ENCODE measurements around the gene NUMB.
"Not testable (repeated sequence)": the region's sequence is repeated elsewhere in the genome, so short reads cannot be mapped to it uniquely, and the experiment has no call there.

Gene NUMB

DNA sequence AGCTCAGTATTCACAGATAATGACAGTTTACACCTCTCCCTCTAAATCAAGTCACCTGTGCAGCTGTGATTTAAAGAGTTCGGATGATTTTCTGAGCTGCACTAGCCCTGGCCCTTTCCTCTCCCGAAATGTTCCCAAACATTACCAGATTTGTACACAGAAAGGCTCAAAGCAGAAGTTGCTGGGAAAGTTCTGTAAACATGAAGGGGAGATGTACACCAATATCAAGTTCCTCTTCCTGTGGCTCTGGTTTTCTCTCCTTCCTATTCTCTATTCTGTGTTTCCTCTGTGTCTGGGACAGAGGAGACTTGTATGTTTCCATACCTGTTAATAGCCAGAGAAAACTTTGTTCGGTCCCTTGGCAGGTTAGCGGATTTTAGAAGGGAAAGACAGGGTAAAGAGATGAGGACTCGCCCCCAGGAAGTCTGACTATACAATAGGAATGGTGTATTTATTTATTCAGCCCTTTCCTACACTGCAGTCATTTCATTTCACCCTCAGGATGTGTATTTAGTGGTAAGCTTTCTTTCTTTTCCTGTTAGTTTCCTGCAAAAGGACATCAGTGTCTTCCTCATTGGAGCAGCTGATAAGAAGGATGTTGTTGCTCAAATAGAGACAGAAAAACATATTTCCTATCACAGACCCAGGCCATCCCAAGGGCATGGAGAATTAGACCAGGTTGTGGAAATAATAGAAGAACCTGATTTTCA lies 7.6 kb upstream of the NUMB start:
- no peak for DNase-seq (ENCODE audit: low spot score)

DNA sequence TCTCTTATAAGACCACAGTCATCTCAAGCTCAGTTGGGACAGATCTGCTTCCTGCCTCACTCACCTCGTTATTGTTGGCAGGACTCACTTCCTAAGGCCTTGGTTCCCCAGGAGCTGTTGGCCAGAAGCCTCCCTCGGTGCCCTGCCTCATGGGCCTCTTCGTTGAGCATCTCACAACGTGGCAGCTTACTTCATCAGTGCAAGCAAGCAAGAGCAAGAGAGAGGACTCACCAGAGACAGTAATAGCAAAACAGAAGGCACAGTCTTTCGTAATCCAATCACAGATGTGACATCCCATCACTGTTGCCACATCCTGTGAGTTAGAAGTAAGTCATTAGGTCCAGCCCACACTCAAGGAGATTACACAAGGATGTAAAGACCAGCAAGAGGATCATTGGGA lies 5.1 kb upstream of the NUMB start:
- peak; percentile 79 for DNase-seq (ENCODE audit: low spot score)

DNA sequence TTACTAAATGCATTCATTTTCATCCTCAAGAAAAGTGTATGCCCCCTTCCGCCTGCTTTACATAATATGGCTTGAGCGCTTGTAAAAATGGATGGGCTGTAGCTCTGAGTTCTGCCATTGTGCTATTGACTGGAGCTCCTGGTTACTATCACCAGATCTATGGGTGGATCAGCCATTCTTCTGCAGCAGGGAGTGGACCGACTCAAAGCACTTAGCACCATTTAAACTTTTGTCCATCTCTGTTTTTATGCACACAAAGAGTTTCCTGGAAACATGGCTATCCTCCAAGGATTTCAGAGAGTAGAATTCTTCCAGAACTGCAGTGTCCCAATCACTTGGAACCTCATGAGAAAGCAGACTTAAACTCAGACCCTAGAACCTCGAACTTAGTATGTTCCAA lies 4.5 kb upstream of the NUMB start:
- DNase-seq (ENCODE audit: low spot score): peak; percentile 24

DNA sequence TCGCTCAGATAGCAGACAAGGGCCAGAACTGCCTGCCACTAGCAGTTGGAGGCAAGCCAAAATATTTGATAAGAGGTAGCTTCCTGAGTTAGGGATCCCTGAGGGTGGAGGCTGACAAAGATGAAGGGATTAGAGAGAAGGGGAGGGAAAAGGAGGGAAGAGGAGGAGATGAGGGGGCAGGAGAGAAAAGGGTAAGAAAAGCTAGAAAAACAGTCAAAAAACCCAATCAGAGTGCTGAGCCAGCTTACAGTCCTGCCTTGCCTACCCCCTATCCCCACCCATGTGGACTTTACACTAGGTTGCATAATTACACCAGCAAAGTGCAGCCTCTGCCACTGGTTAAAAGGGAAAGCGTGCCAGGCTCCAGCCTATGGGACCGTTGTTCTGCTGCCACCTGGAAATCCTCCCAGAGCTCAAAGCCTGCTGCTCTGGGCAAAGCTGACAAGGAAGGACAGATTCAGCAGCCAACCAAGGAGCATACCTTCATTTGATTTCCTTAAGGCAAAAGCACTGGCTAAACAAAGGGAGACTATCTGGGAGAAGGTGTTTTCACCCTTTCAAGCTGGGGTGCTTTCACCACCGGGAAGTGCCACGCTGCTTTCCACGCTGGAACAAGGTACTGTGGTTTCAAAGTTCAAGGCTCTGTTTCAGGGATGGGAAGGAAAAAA lies 3.8 kb upstream of the NUMB start:
- DNase-seq (ENCODE audit: low spot score): no peak

DNA sequence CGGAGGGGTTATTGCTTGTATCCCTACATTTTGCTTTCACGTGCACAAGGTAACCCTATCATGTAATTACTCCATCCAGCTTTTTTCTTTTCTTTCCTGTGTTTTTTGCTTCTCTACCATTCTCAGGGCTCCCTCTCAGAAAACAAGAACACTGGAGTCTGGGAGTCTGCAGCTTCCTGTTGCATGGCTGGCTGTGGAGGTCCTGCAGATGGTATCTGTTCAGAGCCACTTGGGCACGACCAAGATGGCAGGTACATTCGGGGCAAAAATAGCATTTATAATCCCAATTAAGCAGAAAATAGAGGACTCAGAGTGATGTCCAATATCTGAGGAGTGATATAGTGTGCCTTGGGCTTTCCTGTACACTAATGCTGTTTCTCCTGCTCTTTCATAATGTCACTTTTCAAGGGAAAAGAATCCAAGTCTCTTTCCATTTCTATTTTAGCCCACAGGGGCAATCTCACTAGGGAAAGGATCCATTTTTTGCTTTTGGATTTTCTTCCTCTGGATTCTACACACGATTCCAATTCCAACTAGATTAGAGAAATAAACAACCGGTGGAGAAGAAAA lies 3.2 kb upstream of the NUMB start:
- no peak for DNase-seq (ENCODE audit: low spot score)

DNA sequence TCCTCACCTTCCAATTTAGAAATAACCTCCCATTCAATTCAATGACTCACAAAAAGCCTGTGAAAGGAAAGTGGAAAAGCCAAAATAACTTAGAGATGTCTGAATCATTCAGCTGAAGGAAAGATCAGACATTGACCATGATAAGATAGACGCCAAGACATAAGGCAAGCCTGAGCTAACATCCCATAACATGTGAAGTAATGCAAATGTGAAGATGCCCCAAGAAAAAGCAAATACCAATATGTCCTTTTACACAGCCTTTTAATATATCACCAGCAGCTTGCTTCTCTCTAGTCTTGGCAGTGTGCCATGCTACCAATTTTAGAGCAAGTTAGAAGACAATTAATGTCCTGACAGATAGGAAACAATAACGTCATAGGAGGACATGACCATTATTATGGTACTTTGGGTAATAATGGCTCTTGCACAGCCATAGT lies 2.4 kb upstream of the NUMB start:
- DNase-seq (ENCODE audit: low spot score): peak; percentile 19

DNA sequence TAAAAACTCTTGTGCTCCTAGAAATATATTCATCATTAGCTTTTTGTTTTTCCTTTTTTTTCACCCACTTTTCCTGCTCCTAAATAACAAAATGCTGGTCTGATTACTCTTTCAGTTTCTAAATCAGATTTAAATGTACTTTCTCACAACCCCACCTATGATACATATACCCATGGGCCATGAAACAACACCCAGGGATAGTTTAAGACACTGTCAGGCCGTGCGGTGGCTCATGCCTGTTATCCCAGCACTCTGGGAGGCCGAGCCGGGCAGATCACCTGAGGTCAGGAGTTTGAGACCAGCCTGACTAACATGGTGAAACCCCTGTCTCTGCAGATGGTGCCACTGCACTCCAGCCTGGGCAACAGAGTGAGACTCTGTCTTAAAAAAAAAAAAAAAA lies 1.6 kb upstream of the NUMB start:
- DNase-seq (ENCODE audit: low spot score): no peak

DNA sequence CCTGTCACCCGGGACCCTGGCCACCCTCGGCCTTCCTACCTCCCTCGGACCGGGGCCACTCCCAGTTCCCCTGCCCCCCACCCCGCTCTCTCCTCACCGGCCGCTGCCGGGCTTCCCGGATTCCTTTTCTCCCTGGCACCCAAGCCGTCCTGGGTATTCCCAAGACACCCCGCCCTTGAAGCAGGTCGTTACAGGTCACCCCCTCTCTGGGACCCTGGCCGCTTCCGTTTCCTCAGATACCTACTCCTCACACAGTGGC lies 493 bp downstream of the NUMB start:
- peak; percentile 37 for DNase-seq (ENCODE audit: low spot score)

DNA sequence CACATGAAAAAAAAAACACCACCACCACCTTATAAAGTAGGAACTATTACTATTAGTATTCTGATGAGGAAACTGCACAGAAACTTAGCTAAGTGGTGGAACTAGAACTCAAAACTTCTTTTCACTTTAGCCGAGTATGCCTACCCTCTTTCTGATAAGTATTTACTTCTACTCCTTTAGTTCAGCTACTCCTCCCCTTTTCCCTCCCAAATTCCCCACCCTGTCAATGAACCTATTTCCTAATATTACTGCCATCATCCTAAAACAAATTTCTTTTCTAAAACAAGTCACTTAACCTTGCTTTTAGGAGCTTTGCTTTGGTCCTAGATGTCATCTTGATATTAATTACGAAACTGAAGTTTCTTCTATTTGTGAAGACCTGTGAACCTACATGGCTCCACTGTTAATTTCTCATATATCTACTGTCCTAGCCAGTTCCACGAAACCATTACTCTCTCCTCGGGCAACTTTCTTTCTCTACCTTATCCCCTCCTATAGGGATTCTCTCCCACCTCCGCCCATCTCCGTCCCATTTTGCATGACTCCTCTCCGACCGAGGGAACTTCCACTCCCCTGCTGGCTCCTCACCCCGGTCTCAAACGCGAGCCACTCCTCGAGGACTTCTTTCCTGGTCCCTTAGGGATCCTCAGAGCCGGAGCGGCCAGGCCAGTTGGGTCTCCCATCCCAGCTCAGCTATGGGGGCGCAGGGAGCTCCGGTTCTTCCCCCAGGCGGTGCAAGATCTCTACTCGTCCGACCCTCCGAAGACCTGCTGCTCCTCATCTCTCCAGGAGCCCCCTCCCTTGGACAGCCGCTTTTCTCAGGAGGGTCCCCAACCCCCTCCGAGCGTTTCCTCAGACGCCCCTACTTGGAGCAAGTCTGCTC lies 1.1 kb downstream of the NUMB start:
- DNase-seq (ENCODE audit: low spot score): peak; percentile 40

DNA sequence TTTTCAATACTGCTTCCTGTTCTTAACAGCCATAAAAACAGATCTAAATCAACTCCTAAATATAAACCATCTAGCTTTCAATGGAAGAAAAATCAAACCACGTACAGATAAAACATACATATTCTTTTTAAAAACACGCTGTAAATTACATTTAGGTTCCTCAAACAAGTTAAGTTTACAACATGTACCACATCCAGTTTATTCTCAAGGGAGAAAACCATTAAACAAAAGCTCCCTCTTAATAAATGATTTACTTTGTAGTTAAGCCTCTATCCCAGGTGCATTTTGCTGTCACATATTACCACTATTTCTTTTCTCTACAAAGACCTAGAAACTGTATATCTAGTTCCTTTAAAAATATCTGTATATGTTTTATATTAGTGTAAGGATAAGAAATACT lies 3.1 kb downstream of the NUMB start:
- DNase-seq (ENCODE audit: low spot score): no peak

DNA sequence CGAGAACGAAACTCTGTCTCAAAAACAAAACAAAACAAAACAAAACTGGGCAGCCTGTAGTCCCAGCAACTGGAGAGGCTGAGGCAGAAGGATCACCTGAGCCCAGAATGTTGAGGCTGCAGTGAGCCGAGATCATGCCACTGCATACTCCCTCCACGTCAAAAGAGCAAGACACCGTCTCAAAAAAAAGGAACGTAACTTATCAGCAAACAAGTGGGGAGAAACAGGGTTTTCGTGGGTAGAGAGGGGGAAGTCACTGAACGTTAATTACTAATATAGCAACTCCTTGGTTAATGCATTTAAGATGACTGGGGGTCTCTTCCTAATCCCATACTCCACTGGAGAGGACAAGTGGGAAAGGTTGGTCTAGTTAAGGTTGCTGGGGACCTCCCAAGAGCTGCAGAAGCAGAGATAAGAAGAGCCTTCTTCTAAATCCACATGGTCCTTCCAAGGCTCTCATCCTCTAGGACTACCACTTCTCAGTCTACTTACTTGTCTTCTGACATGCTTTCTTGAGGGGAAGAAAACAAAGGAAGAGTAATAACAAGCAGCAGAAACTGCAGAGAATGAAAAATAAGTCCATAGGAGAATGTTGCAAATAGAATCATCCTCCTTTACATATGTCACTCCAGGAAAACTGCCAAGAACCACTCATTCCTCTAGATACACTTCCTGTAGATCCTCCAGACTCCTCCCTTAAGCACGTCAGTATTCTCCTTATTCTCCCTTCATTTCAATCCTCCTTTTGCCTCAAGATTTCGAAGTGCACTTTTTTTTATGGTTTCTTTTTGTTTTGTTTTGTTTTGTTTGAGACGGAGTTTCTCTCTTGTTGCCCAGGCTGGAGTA lies 5.8 kb downstream of the NUMB start:
- no peak for DNase-seq (ENCODE audit: low spot score)

DNA sequence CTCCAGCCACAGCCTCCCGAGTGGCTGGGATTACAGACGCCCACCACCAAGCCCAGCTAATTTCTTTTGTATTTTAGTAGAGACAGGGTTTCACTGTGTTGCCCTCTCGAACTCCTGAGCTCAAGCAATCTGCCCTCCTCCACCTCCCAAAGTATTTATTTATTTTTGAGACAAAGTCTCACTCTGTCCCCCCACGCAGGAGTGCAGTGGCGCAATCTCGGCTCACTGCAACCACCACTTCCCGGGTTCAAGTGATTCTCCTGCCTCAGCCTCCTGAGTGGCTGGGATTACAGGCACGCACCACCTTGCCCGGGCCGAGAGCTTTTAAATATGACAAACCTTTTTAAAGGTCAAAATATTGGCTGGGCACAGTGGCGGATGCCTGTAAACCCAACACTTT lies 14.6 kb downstream of the NUMB start:
- no peak for DNase-seq (ENCODE audit: low spot score)

DNA sequence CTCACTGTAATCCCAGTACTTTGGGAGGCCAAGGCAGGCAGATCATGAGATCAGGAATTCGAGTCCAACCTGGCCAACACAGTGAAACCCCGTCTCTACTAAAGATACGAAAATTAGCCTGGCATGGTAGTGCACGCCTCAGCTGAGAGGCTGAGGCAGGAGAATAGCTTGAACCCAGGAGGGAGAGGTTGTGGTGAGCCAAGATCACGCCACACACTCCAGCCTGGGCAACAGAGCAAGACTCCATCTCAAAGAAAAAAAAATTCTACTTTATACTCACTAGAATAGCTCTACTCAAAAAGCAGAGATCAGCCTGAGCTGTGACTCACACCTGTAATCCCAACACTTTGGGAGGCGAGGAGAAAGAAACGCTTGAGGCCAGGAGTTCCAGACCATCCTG lies 17.1 kb downstream of the NUMB start:
- no peak for DNase-seq (ENCODE audit: low spot score)

DNA sequence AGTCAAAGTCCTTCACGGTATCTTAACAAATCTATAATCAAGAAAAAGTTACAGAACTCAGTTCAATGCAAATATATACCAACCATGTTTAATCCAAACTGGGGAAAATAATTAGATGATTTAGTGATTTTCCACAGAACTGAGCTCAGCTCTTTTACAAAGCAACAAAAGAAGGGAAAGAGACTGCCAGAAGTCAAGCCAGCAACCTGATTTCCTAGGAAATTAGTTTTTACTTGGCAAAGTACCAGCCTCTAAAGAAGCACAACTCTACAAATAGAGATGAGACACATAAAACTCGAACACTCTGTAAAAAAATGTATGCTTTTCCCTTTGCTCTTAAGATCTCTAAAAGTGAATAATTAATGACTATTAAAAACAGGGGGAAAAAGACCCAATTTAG lies 19.4 kb downstream of the NUMB start:
- DNase-seq (ENCODE audit: low spot score): no peak

DNA sequence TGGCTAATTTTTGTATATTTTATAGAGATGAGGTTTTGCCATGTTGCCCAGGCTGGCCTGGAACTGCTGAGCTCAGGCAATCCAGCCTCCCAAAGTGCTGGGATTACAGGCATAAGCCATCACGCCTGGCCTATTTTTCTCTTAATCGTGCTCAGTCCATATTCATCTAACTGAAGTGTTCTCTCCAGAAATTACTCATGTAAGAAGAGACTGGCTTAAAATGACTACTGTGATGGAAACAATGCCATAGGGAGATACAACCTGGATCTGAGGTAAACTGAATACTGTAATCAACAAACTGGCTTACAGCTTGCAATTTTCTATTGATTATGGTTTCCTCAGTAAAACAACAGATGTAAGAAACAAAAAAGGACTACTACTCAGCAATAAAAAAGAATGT lies 21.1 kb downstream of the NUMB start:
- DNase-seq (ENCODE audit: low spot score): no peak

DNA sequence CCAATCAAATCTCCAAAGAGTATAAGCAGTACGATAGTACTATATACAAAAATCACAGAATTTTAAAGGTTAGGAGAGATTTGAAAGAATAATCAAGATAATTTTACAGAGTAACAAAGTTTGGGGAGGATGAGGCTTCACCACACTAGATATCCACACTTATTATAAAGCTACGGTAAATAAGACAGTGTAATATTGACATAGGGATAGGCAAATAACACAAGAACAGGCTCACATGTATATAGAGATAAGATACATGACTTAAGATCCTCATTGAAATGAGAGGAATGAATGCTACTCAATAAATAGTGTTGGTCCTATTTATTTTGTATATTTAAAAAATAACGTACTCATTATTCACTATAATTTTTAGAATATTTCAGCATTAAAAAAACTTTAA lies 26.2 kb downstream of the NUMB start:
- DNase-seq (ENCODE audit: low spot score): no peak

DNA sequence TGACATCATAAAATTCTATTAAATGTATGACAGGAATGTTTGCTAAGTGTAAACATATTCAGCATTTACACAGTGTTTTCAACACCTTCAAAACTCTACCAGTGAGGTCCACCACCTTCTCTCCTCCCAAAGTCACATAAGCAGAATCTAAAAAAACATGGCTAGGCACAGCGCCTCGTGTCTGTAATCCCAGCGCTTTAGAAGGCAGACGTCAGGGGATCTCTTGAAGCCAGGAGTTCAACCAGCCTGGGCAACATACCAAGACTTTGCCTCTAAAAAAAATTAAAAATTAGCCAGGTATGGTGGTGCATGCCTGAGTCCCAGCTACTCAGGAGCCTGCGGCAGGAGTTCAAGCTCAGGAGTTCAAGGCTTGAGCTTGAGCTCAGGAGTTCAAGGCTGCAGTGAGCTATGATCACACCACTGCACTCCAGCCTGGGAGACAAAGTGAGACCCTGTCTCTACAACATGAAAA lies 30.0 kb downstream of the NUMB start:
- no peak for DNase-seq (ENCODE audit: low spot score)

DNA sequence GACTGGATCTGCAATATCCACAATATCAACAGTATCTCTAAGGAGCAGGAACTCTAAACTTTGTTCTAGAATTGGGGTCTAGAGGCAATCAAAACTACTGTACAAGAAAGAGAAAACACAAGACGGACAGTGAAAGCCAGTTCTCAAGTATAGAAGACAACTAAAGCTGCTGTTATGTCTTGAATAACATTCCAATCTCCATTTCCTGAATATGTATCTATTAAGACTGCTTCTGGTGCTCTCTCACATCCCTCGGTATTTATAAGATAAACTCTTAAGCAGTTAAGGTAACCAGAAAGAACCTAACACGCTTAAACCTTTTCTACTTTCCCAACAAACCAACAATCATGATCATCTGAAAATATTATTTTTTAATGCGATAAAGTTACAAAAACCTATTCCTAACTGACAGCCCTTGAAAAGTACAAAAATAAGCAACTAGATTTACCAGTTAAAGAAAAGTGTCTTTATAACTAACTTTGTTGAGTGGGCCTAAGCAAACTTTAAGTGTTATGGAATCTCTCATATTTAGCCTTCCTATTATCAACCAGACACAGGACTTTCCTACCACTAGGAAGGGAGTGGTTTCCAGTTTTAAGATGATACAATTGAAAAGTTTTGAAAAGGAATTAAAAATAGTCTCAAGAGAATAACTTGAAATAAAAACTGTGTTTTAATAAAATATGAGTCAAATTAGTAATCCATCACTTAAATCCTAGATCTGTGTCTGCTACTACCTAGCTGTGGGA lies 30.7 kb downstream of the NUMB start:
- DNase-seq (ENCODE audit: low spot score): no peak

DNA sequence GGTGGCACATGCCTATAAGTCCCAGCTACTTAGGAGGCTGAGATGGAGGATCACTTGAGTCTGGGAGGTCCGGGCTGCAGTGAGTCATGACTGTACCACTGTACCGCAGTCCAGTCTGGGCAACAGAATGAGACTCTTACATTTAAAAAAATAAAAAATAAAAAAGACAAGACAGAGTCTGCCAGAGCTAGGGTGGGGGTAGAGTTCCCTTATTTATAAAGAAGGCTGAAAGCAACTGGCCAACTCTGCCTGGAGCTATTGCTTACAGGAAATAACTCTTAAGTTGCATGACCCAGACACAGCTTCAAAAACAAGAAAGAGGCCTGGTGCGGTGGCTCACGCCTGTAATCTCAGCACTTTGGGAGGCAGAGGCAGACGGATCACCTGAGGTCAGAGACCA lies 31.5 kb downstream of the NUMB start:
- DNase-seq (ENCODE audit: low spot score): peak; percentile 32

DNA sequence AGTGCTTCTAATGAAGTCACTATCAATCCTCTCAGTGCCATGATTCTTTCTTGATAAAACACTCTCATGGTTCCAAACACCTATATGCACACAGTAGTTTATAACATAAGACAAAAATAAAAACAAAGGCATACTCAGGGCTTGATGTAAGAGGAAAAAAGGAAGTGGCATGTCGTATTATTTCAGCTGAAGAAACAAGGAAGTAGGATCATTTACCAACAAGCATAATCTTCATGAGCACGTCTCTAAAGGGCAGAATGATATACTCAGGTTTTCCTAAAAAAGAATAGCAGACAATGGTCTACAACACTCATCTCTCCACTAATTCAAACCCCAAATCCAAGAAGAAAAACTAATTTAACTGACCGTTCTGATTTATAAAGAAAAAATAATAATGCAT lies 33.9 kb downstream of the NUMB start:
- DNase-seq (ENCODE audit: low spot score): no peak

DNA sequence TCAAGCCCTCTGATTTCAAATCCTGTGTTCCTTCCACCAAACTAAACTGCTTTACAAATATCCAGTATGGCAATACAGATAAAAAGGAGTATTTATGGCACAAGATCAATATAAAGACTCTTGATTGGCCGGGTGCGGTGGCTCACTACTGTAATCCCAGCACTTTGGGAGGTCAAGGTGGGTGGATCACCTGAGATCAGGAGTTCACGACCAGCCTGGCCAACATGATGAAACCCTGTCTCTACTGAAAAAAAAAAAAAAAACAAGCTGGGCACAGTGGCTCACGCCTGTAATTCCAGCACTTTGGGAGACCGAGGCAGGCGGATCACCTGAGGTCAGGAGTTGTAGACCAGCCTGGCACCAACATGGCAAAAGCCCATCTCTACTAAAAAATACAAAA lies 35.3 kb downstream of the NUMB start:
- DNase-seq (ENCODE audit: low spot score): not testable (repeated sequence)
